ENCODE measurements around the gene PLOD3. TPM values are rescaled to one million over a fixed set of nuclear protein-coding genes. Genes with fewer than 3 reads are reported as not detected.

The PLOD3 gene
- polyA plus RNA-seq, 1 donor, result 52.4 TPM

GRCh38 chr7:101171442-101171837, 45.9 kb downstream of the PLOD3 start:
- DNase-seq, result peak in 1 of 2 donors; percentile 7
- H3K4me3 ChIP-seq (ENCODE audit: low read length), result no peak overlapping the region

GRCh38 chr7:101170617-101171441, 46.6 kb downstream of the PLOD3 start:
- peak in 1 of 2 donors; percentile 2 for DNase-seq
- H3K27me3 ChIP-seq (ENCODE audit: control insufficient read depth, insufficient read depth, low read length), result peaks cover 100% of the 10 kb centered on the region
- H3K4me3 ChIP-seq (ENCODE audit: low read length), result no peak overlapping the region
- 0% methylated on average over 1 of the region's 17 CpGs for WGBS (ENCODE audit: insufficient coverage, low lambda C conversion rate)
- no peaks in the 10 kb centered on the region for H3K36me3 ChIP-seq (ENCODE audit: control insufficient read depth, insufficient read depth, low read length)
- peaks cover 18% of the 10 kb centered on the region for H3K9me3 ChIP-seq (ENCODE audit: control insufficient read depth, low read depth, low read length)
- peaks cover 39% of the 10 kb centered on the region for H3K4me1 ChIP-seq (ENCODE audit: control insufficient read depth, insufficient read depth, low read length)
- H3K27ac ChIP-seq (ENCODE audit: low read length), result no peak overlapping the region

More at GRCh38 chr7:101171442-101171837, 45.9 kb downstream of the PLOD3 start:
- H3K36me3 ChIP-seq (ENCODE audit: control insufficient read depth, insufficient read depth, low read length), result no peaks in the 10 kb centered on the region
- WGBS (ENCODE audit: insufficient coverage, low lambda C conversion rate), result 0% methylated on average over 2 of the region's 13 CpGs
- H3K27ac ChIP-seq (ENCODE audit: low read length), result no peak overlapping the region
- H3K9me3 ChIP-seq (ENCODE audit: control insufficient read depth, low read depth, low read length), result peaks cover 15% of the 10 kb centered on the region
- peaks cover 35% of the 10 kb centered on the region for H3K4me1 ChIP-seq (ENCODE audit: control insufficient read depth, insufficient read depth, low read length)
- H3K27me3 ChIP-seq (ENCODE audit: control insufficient read depth, insufficient read depth, low read length), result peaks cover 100% of the 10 kb centered on the region

DNA sequence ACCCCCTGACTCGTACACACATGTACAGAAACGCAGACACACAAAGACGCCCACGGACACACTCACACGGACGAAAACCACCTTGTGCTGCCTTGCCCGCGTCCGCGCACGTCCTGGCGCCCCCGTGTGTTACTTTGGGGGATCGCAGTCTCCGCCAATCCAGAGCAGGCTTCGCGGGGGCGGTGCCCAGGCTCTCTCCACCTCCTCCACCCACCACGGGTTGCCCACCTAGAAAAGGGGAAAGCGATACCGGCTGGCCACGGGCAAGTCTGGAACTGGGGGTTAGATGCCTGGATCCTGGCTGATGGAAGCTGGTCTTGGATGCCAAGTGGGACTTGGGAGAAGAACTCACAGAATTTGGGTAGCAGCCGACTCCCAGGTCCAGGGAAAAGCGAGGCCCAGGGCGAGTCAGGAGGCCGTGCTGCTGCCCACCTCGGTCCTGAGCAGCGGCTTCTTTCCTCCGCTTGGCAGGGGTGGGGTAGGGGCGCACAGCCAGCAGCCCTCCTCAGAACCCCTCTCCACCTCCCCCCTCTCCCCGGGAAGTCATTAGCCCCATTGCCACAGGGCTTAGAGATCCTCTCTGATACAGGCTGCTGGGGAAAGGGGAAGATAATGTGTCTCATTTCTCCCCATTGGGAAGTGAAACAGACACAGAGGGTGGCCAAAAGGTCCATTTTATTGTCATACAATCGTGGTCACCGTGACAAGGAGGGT, 47.4 kb downstream of the PLOD3 start:
- no CpG with 5 or more reads among the region's 33 CpGs for WGBS (ENCODE audit: insufficient coverage, low lambda C conversion rate)
- Histone ChIP-seq H3K9me3 (ENCODE audit: control insufficient read depth, low read depth, low read length) (peaks cover 21% of the 10 kb centered on the region), H3K4me1 (ENCODE audit: control insufficient read depth, insufficient read depth, low read length) (peaks cover 43% of the 10 kb centered on the region), H3K27ac (ENCODE audit: low read length) (no peak overlapping the region), H3K27me3 (ENCODE audit: control insufficient read depth, insufficient read depth, low read length) (peaks cover 99% of the 10 kb centered on the region), H3K4me3 (ENCODE audit: low read length) (no peak overlapping the region), H3K36me3 (ENCODE audit: control insufficient read depth, insufficient read depth, low read length) (no peaks in the 10 kb centered on the region)
- DNase-seq, result peak; percentile 48 to 61

DNA sequence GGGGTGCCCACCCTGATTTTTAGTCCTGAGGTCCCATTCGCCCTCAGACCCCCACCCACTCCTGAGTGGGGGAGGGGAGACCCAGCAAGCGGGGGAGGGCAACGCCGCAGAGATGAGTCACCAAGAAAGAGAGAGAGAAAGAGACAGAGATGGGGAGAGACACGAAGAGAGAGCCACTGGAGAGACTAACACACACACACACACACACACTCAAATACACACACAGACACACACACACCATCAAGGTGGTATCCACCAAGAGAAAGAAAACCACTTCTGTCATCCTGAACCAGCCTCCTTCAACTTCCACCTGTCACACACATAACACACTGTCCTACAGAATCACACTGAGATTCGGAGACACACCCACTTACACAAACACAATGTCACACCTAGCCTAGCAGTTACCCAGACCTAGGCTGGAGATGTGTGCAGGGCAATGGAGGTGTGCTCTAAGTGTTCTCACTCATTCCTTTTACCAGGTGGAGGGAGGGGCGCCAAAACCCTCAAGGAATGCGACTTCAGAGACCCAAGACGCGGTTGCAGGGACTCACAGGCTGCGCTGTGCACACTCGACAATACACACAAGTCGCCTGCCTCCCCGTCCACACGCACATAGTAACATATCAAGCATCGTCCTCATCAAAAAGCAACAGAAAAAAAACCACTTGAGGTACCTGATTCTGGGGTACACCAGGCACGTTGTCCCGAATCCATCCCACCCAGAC, 48.1 kb downstream of the PLOD3 start:
- peak in 1 of 2 donors; percentile 18 for DNase-seq
- H3K4me1 ChIP-seq (ENCODE audit: control insufficient read depth, insufficient read depth, low read length), result peaks cover 49% of the 10 kb centered on the region
- no peaks in the 10 kb centered on the region for H3K36me3 ChIP-seq (ENCODE audit: control insufficient read depth, insufficient read depth, low read length)
- peaks cover 99% of the 10 kb centered on the region for H3K27me3 ChIP-seq (ENCODE audit: control insufficient read depth, insufficient read depth, low read length)
- H3K9me3 ChIP-seq (ENCODE audit: control insufficient read depth, low read depth, low read length), result peaks cover 19% of the 10 kb centered on the region
- no CpG with 5 or more reads among the region's 18 CpGs for WGBS (ENCODE audit: insufficient coverage, low lambda C conversion rate)
- no peak overlapping the region for H3K27ac ChIP-seq (ENCODE audit: low read length)
- no peak overlapping the region for H3K4me3 ChIP-seq (ENCODE audit: low read length)

- Histone ChIP-seq H3K9me3 (ENCODE audit: control insufficient read depth, low read depth, low read length) (peaks cover 19% of the 10 kb centered on the region), H3K27me3 (ENCODE audit: control insufficient read depth, insufficient read depth, low read length) (peaks cover 99% of the 10 kb centered on the region), H3K4me3 (ENCODE audit: low read length) (no peak overlapping the region), H3K36me3 (ENCODE audit: control insufficient read depth, insufficient read depth, low read length) (no peaks in the 10 kb centered on the region), H3K4me1 (ENCODE audit: control insufficient read depth, insufficient read depth, low read length) (peaks cover 50% of the 10 kb centered on the region), H3K27ac (ENCODE audit: low read length) (no peak overlapping the region)
- no CpG with 5 or more reads among the region's 6 CpGs for WGBS (ENCODE audit: insufficient coverage, low lambda C conversion rate)
- no peak for DNase-seq
Measured at GRCh38 chr7:101168412-101169049, 48.9 kb downstream of the PLOD3 start.

GRCh38 chr7:101167645-101168411, 49.6 kb downstream of the PLOD3 start:
- Histone ChIP-seq H3K27ac (ENCODE audit: low read length) (no peak overlapping the region), H3K27me3 (ENCODE audit: control insufficient read depth, insufficient read depth, low read length) (peaks cover 95% of the 10 kb centered on the region), H3K4me1 (ENCODE audit: control insufficient read depth, insufficient read depth, low read length) (peaks cover 46% of the 10 kb centered on the region), H3K4me3 (ENCODE audit: low read length) (no peak overlapping the region), H3K36me3 (ENCODE audit: control insufficient read depth, insufficient read depth, low read length) (no peaks in the 10 kb centered on the region), H3K9me3 (ENCODE audit: control insufficient read depth, low read depth, low read length) (peaks cover 16% of the 10 kb centered on the region)
- 10% methylated on average over 2 of the region's 12 CpGs for WGBS (ENCODE audit: insufficient coverage, low lambda C conversion rate)
- DNase-seq, result peak in 1 of 2 donors; percentile 18

DNA sequence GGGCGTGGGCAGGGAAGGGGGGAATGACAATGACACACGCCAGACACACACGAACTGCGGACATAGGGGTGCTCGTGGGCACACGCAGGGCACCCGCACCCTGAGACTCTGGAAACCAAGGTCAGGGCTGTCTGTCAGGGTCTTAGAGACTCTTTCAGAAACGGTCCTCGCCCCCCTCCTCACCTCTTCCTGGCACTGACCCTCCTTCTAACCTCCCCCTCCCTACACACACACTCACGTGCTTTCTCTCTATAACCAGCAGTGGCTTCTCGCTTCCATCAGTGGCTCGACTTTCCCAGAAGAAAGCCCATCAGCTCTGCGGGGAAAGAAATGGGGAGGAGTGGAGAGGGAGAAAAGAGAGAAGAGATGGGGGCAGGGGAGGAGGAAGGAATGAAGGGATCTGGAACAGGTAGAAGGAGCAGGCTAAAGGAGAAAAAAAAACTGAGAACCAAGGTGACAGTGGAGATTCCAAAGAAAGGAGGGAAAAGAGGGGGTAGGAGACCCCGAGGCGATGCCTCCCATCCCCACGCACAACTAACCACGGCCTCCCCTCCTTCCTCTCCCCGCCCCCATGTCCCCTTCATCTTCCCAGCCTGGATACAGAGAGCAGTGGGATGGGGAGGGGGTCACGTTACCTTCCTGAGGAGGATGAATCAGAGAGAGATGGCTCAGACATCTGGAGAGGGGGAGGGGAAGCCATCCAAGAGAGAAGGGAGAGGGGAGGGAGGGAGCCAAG, 50.3 kb downstream of the PLOD3 start:
- DNase-seq, result peak in 1 of 2 donors; percentile 2

GRCh38 chr7:101166648-101166908, 50.8 kb downstream of the PLOD3 start:
- H3K36me3 ChIP-seq (ENCODE audit: control insufficient read depth, insufficient read depth, low read length), result no peaks in the 10 kb centered on the region
- peaks cover 16% of the 10 kb centered on the region for H3K9me3 ChIP-seq (ENCODE audit: control insufficient read depth, low read depth, low read length)
- H3K27me3 ChIP-seq (ENCODE audit: control insufficient read depth, insufficient read depth, low read length), result peaks cover 92% of the 10 kb centered on the region
- H3K4me3 ChIP-seq (ENCODE audit: low read length), result no peak overlapping the region
- DNase-seq, result no peak
- WGBS (ENCODE audit: insufficient coverage, low lambda C conversion rate), result no CpG with 5 or more reads among the region's 11 CpGs
- H3K27ac ChIP-seq (ENCODE audit: low read length), result no peak overlapping the region
- peaks cover 41% of the 10 kb centered on the region for H3K4me1 ChIP-seq (ENCODE audit: control insufficient read depth, insufficient read depth, low read length)

More for the DNA sequence above, 50.3 kb downstream of the PLOD3 start:
- Histone ChIP-seq H3K9me3 (ENCODE audit: control insufficient read depth, low read depth, low read length) (peaks cover 16% of the 10 kb centered on the region), H3K27me3 (ENCODE audit: control insufficient read depth, insufficient read depth, low read length) (peaks cover 93% of the 10 kb centered on the region), H3K4me3 (ENCODE audit: low read length) (no peak overlapping the region), H3K36me3 (ENCODE audit: control insufficient read depth, insufficient read depth, low read length) (no peaks in the 10 kb centered on the region), H3K4me1 (ENCODE audit: control insufficient read depth, insufficient read depth, low read length) (peaks cover 46% of the 10 kb centered on the region), H3K27ac (ENCODE audit: low read length) (no peak overlapping the region)
- no CpG with 5 or more reads among the region's 19 CpGs for WGBS (ENCODE audit: insufficient coverage, low lambda C conversion rate)

GRCh38 chr7:101165958-101166647, 51.3 kb downstream of the PLOD3 start:
- Histone ChIP-seq H3K36me3 (ENCODE audit: control insufficient read depth, insufficient read depth, low read length) (no peaks in the 10 kb centered on the region), H3K27me3 (ENCODE audit: control insufficient read depth, insufficient read depth, low read length) (peaks cover 87% of the 10 kb centered on the region), H3K9me3 (ENCODE audit: control insufficient read depth, low read depth, low read length) (peaks cover 16% of the 10 kb centered on the region), H3K4me1 (ENCODE audit: control insufficient read depth, insufficient read depth, low read length) (peaks cover 41% of the 10 kb centered on the region), H3K27ac (ENCODE audit: low read length) (no peak overlapping the region), H3K4me3 (ENCODE audit: low read length) (no peak overlapping the region)
- no CpG with 5 or more reads among the region's 38 CpGs for WGBS (ENCODE audit: insufficient coverage, low lambda C conversion rate)
- peak in 1 of 2 donors; percentile 14 for DNase-seq
